ENCODE measurements around the gene CCDC172.

GRCh38 chr10:116410351-116410750 is 86.1 kb downstream of the CCDC172 start:
- TF ChIP-seq EZH2 (IDR thresholded peaks at IDR 0.05; ENCODE audit: low read depth, low read length, severe bottlenecking) (no peak), CTCF (IDR thresholded peaks at IDR 0.05; ENCODE audit: control extremely low read depth in 1 of 3, insufficient read depth in 1 of 3, low read depth in 1 of 3, low read length in 3 of 3) (no peak), POLR2A (IDR thresholded peaks at IDR 0.05; ENCODE audit: control extremely low read depth in 1 of 2, low read depth in 2 of 2, low read length in 2 of 2) (no peak), CEBPB (IDR thresholded peaks at IDR 0.05; ENCODE audit: low read depth, low read length) (no peak), GABPA (IDR thresholded peaks at IDR 0.05; ENCODE audit: borderline replicate concordance, insufficient read depth, low read length) (no peak), ATF2 (IDR thresholded peaks at IDR 0.05; ENCODE audit: low read length) (no peak), CBX8 (IDR thresholded peaks at IDR 0.05; ENCODE audit: borderline replicate concordance, low read depth, low read length) (no peak), EGR1 (IDR thresholded peaks at IDR 0.05; ENCODE audit: borderline replicate concordance, low read depth, low read length) (no peak), NRF1 (IDR thresholded peaks at IDR 0.05; ENCODE audit: low read depth, low read length) (no peak), EP300 (IDR thresholded peaks at IDR 0.05; ENCODE audit: borderline replicate concordance in 1 of 2, low read depth in 2 of 2, low read length in 2 of 2) (no peak), CBX5 (IDR thresholded peaks at IDR 0.05; ENCODE audit: low read depth, low read length) (no peak), RFX5 (IDR thresholded peaks at IDR 0.05; ENCODE audit: borderline replicate concordance, low read depth, low read length) (no peak), JUN (IDR thresholded peaks at IDR 0.05; ENCODE audit: low read depth, low read length) (no peak), ZNF274 (IDR thresholded peaks at IDR 0.05; ENCODE audit: borderline replicate concordance, extremely low read depth, low read length) (no peak)
